ENCODE measurements around the gene SPRY2. TPM values are rescaled to one million over a fixed set of nuclear protein-coding genes. Genes with fewer than 3 reads are reported as not detected.

SPRY2 gene
- total RNA-seq, 1 donor from 2014 or later, result 57.7 TPM

GRCh38 chr13:80299046-80299445 lies 41.9 kb downstream of the SPRY2 start:
- DNase-seq (ENCODE audit: low spot score in 2 of 2, unreplicated experiment in 2 of 2), result no peak
- H3K4me3 Mint-ChIP-seq, result no peak overlapping the region
- no peak overlapping the region for H3K27ac Mint-ChIP-seq
- H3K4me1 Mint-ChIP-seq, result peaks cover 2% of the 10 kb centered on the region
- H3K27me3 Mint-ChIP-seq (ENCODE audit: low read depth), result no peaks in the 10 kb centered on the region
- peaks cover 3% of the 10 kb centered on the region for H3K36me3 Mint-ChIP-seq
- TF ChIP-seq, protein P1, sequence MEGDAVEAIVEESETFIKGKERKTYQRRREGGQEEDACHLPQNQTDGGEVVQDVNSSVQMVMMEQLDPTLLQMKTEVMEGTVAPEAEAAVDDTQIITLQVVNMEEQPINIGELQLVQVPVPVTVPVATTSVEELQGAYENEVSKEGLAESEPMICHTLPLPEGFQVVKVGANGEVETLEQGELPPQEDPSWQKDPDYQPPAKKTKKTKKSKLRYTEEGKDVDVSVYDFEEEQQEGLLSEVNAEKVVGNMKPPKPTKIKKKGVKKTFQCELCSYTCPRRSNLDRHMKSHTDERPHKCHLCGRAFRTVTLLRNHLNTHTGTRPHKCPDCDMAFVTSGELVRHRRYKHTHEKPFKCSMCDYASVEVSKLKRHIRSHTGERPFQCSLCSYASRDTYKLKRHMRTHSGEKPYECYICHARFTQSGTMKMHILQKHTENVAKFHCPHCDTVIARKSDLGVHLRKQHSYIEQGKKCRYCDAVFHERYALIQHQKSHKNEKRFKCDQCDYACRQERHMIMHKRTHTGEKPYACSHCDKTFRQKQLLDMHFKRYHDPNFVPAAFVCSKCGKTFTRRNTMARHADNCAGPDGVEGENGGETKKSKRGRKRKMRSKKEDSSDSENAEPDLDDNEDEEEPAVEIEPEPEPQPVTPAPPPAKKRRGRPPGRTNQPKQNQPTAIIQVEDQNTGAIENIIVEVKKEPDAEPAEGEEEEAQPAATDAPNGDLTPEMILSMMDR (IDR thresholded peaks at IDR 0.05; ENCODE audit: unreplicated experiment), result no peak
- peaks cover 4% of the 10 kb centered on the region for H3K9me3 Mint-ChIP-seq

DNA sequence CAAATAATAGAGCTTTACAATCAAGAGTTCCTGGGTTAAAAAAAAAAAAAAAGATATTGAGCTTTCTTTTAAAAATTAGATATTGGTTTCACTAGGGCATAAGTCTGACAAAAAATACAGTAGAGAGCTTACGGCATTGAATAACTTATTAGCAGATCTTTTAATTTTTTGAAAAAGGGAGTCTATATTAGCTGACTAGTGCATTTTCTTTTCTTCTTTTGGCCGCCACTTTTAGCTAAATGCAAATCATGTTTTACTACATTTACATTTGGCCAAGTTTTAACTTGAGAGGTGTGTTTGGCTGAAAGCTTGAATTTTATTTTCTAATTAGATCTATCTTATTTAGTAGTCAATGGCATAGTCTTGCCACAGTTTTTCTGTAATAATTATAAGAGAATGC lies 43.4 kb downstream of the SPRY2 start:
- no peak for DNase-seq (ENCODE audit: low spot score in 2 of 2, unreplicated experiment in 2 of 2)
- Mint-ChIP-seq H3K4me3 (no peak overlapping the region), H3K36me3 (no peaks in the 10 kb centered on the region), H3K27ac (no peak overlapping the region), H3K27me3 (ENCODE audit: low read depth) (no peaks in the 10 kb centered on the region), H3K4me1 (peaks cover 2% of the 10 kb centered on the region), H3K9me3 (no peaks in the 10 kb centered on the region)
- TF ChIP-seq, protein P1 (IDR thresholded peaks at IDR 0.05; ENCODE audit: unreplicated experiment), result no peak

DNA sequence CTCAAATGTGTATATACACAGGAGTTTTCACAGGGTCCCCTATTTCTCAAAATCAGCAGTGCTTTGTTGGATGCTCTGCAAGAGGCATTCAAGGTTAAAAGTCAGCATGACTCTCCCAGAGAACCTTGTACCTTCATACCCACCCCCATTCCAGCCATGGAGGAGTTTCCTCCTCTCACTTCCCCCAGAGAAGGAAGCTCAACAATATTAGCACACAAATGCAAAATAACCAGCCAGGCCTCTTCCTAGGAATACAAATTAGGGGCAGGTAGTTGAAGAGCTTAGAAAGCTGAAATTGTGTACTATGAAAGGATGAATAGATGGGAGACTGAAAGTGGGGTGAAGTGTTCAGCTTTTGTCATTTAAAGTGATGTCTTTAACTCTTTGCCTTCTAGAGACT lies 43.8 kb downstream of the SPRY2 start:
- H3K4me1 Mint-ChIP-seq, result peaks cover 2% of the 10 kb centered on the region
- no peak for DNase-seq (ENCODE audit: low spot score in 2 of 2, unreplicated experiment in 2 of 2)
- H3K27ac Mint-ChIP-seq, result peak overlapping the region; percentile 30
- TF ChIP-seq, protein P1 (IDR thresholded peaks at IDR 0.05; ENCODE audit: unreplicated experiment), result no peak
- no peaks in the 10 kb centered on the region for H3K9me3 Mint-ChIP-seq
- H3K4me3 Mint-ChIP-seq, result no peak overlapping the region
- H3K27me3 Mint-ChIP-seq (ENCODE audit: low read depth), result no peaks in the 10 kb centered on the region
- H3K36me3 Mint-ChIP-seq, result no peaks in the 10 kb centered on the region

- DNase-seq (ENCODE audit: low spot score in 2 of 2, unreplicated experiment in 2 of 2), result no peak
- no peaks in the 10 kb centered on the region for H3K36me3 Mint-ChIP-seq
- no peak overlapping the region for H3K27ac Mint-ChIP-seq
- H3K4me1 Mint-ChIP-seq, result peaks cover 2% of the 10 kb centered on the region
- no peaks in the 10 kb centered on the region for H3K9me3 Mint-ChIP-seq
- TF ChIP-seq, protein P1 (IDR thresholded peaks at IDR 0.05; ENCODE audit: unreplicated experiment), result no peak
- H3K27me3 Mint-ChIP-seq (ENCODE audit: low read depth), result no peaks in the 10 kb centered on the region
- H3K4me3 Mint-ChIP-seq, result no peak overlapping the region
These were observed 44.3 kb downstream of the SPRY2 start for GRCh38 chr13:80296638-80297037.

DNA sequence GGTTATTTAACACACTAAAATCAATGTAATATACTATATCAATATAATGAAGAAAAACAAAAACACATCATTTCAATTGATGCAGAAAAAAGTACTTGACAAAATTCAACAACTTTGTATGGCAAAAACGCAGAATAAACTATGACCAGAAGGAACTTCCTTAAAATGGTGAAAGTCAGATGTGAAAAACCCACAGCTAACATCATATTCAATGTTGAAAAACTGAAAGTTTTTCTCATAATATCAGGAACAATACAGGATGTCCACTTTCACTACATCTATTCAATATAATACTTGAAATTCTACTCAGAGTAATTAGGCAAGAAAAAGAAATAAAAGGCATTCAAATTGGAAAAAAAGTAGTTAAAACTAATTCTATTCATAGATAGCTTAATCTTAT lies 50.3 kb downstream of the SPRY2 start:
- no peak for DNase-seq (ENCODE audit: low spot score in 2 of 2, unreplicated experiment in 2 of 2)

More for the DNA sequence above, 50.3 kb downstream of the SPRY2 start:
- H3K27ac Mint-ChIP-seq, result no peak overlapping the region
- no peaks in the 10 kb centered on the region for H3K27me3 Mint-ChIP-seq (ENCODE audit: low read depth)
- no peaks in the 10 kb centered on the region for H3K4me1 Mint-ChIP-seq
- peaks cover 17% of the 10 kb centered on the region for H3K9me3 Mint-ChIP-seq
- H3K36me3 Mint-ChIP-seq, result peaks cover 8% of the 10 kb centered on the region
- no peak overlapping the region for H3K4me3 Mint-ChIP-seq
- TF ChIP-seq, protein P1 (IDR thresholded peaks at IDR 0.05; ENCODE audit: unreplicated experiment), result no peak
